Fibroblast of lung (primary cell): Measurements from ENCODE around the gene TRPC4AP.

ENCODE experiments used
- CTCF ChIP-seq, 2 donors: IDR thresholded peaks in 1 of 2; conservative IDR thresholded peaks in 1 of 2; 1 replicate in 1 of 2; 2 replicates in 1 of 2; pipeline ENCODE4 v1.5.1; 2011 to 2012; ENCODE audit warnings: low read length in 2 of 2, control low read depth in 1 of 2, inconsistent platforms in 1 of 2, low read depth in 1 of 2, mild to moderate bottlenecking in 1 of 2
- EZH2 ChIP-seq: IDR thresholded peaks from 2 replicates; pipeline ENCODE4 v1.5.1; 2012; ENCODE audit warnings: low read length, control low read depth, mild to moderate bottlenecking; ENCODE audit errors: missing control alignments

- no peak for TF ChIP-seq CTCF (conservative IDR thresholded peaks at IDR 0.05 in 1 of 2, IDR thresholded peaks at IDR 0.05 in 1 of 2; ENCODE audit: low read depth in 1 of 2, low read length in 2 of 2)
- no peak for TF ChIP-seq EZH2
These were observed 9.0 kb upstream of the TRPC4AP start for GRCh38 chr20:35101620-35102019.
